ENCODE measurements around the gene UQCC2. TPM values are rescaled to one million over a fixed set of nuclear protein-coding genes. Genes with fewer than 3 reads are reported as not detected.

Gene UQCC2
- total RNA-seq, 1 experiment from 2014 or later = 71.2 TPM

- peak; percentile 62 for TF ChIP-seq CTCF (conservative IDR thresholded peaks at IDR 0.05)
- no peak for TF ChIP-seq EZH2 (IDR thresholded peaks at IDR 0.05; ENCODE audit: low read depth)
- H3K9me3 ChIP-seq (ENCODE audit: insufficient read depth, low read depth) = no peaks in the 10 kb centered on the region
- no TSS peak for BruUV-seq (replicated peaks)
These were observed 9.0 kb downstream of the UQCC2 start for GRCh38 chr6:33702345-33702977.

GRCh38 chr6:33700391-33701050 is 11.0 kb downstream of the UQCC2 start:
- Histone ChIP-seq H3F3A (ENCODE audit: insufficient read depth, low read depth) (peaks cover 66% of the 10 kb centered on the region), H3K9me3 (ENCODE audit: insufficient read depth, low read depth) (no peaks in the 10 kb centered on the region), H2AFZ (no peak overlapping the region), H3K4me3 (no peak overlapping the region), H4K20me1 (ENCODE audit: insufficient read depth) (peaks cover 14% of the 10 kb centered on the region), H3K4me2 (no peak overlapping the region), H3K9me2 (ENCODE audit: insufficient read depth) (no peaks in the 10 kb centered on the region), H3K36me3 (ENCODE audit: low read depth) (peaks cover 8% of the 10 kb centered on the region; the same call in 1 of the 2 replicates), H3K27ac (no peak overlapping the region), H3K27me3 (ENCODE audit: insufficient read depth, low read depth) (no peaks in the 10 kb centered on the region), H3K79me2 (ENCODE audit: low read depth) (no peaks in the 10 kb centered on the region), H3K4me1 (replicated peaks; ENCODE audit: insufficient read depth) (no peaks in the 10 kb centered on the region)
- intact Hi-C loops (cut with micrococcal nuclease; ENCODE audit: unreplicated experiment) = loop anchor here (1.0 to 10.0 kb wide), 3 partner anchors 111 to 856 kb away; partner anchors contain the start of gene PSMB8
- TSS peak; percentile 2 for BruUV-seq (replicated peaks)
- CTCF ChIA-PET = interaction anchor here (0.6 to 1.4 kb wide), 4 partner anchors 111 to 877 kb away, joined by 3 to 12 read pairs (median 4); no protein-coding TSS in a partner anchor
- TF ChIP-seq CTCF (conservative IDR thresholded peaks at IDR 0.05) (peak; percentile 83), EZH2 (IDR thresholded peaks at IDR 0.05; ENCODE audit: low read depth) (no peak)
- POLR2A ChIA-PET (ENCODE audit: unreplicated experiment) = no interaction called here
- DNase-seq = peak; percentile 49 to 69

More at GRCh38 chr6:33702345-33702977, 9.0 kb downstream of the UQCC2 start:
- POLR2A ChIA-PET (ENCODE audit: unreplicated experiment) = interaction anchor here (0.6 kb wide), 2 partner anchors 148 to 367 kb away, joined by 10 to 18 read pairs; no protein-coding TSS in a partner anchor
- no peaks in the 10 kb centered on the region for H3K27me3 ChIP-seq (ENCODE audit: insufficient read depth, low read depth)
- H3F3A ChIP-seq (ENCODE audit: insufficient read depth, low read depth) = peaks cover 56% of the 10 kb centered on the region
- no peaks in the 10 kb centered on the region for H3K4me1 ChIP-seq (replicated peaks; ENCODE audit: insufficient read depth)
- H3K4me3 ChIP-seq = no peak overlapping the region
- H3K79me2 ChIP-seq (ENCODE audit: low read depth) = peaks cover 6% of the 10 kb centered on the region; the same call in 1 of the 2 replicates
- peaks cover 12% of the 10 kb centered on the region; the same call in 1 of the 2 replicates for H3K36me3 ChIP-seq (ENCODE audit: low read depth)
- no peak overlapping the region for H3K4me2 ChIP-seq
- H2AFZ ChIP-seq = no peak overlapping the region
- no peaks in the 10 kb centered on the region for H3K9me2 ChIP-seq (ENCODE audit: insufficient read depth)
- intact Hi-C loops (cut with micrococcal nuclease; ENCODE audit: unreplicated experiment) = loop anchor here (10.0 kb wide), 1 partner anchor 858 kb away; the partner anchor contains the start of gene PSMB8
- no peak overlapping the region for H3K27ac ChIP-seq
- CTCF ChIA-PET = interaction anchor here (0.6 to 1.0 kb wide), 2 partner anchors 60 to 196 kb away, joined by 3 to 4 read pairs; no protein-coding TSS in a partner anchor
- peak in 1 of 2 experiments; percentile 45 for DNase-seq
- peaks cover 11% of the 10 kb centered on the region for H4K20me1 ChIP-seq (ENCODE audit: insufficient read depth)

GRCh38 chr6:33699739-33700138 is 11.8 kb downstream of the UQCC2 start:
- POLR2A ChIA-PET (ENCODE audit: unreplicated experiment) = no interaction called here
- peaks cover 15% of the 10 kb centered on the region for H3K36me3 ChIP-seq (ENCODE audit: low read depth)

More at GRCh38 chr6:33699739-33700138, 11.8 kb downstream of the UQCC2 start:
- Histone ChIP-seq H3K79me2 (ENCODE audit: low read depth) (no peaks in the 10 kb centered on the region), H3K9me3 (ENCODE audit: insufficient read depth, low read depth) (no peaks in the 10 kb centered on the region), H3K27me3 (ENCODE audit: insufficient read depth, low read depth) (no peaks in the 10 kb centered on the region), H3K4me1 (replicated peaks; ENCODE audit: insufficient read depth) (0 out of 2 replicates have a peak, but pooled peaks cover 2% of the 10 kb centered on the region), H3K9me2 (ENCODE audit: insufficient read depth) (no peaks in the 10 kb centered on the region), H3K27ac (no peak overlapping the region), H4K20me1 (ENCODE audit: insufficient read depth) (peaks cover 21% of the 10 kb centered on the region), H3K4me2 (no peak overlapping the region), H3F3A (ENCODE audit: insufficient read depth, low read depth) (peaks cover 69% of the 10 kb centered on the region), H3K4me3 (no peak overlapping the region), H2AFZ (no peak overlapping the region)
- TF ChIP-seq CTCF (conservative IDR thresholded peaks at IDR 0.05) (no peak), EZH2 (IDR thresholded peaks at IDR 0.05; ENCODE audit: low read depth) (no peak)
- DNase-seq = no peak
- no TSS peak for BruUV-seq (replicated peaks)
- CTCF ChIA-PET = interaction anchor here (0.6 to 1.4 kb wide), 4 partner anchors 110 to 877 kb away, joined by 3 to 12 read pairs (median 4); no protein-coding TSS in a partner anchor
- intact Hi-C loops (cut with micrococcal nuclease; ENCODE audit: unreplicated experiment) = loop anchor here (1.0 to 10.0 kb wide), 3 partner anchors 110 to 855 kb away; partner anchors contain the start of gene PSMB8

Measured in PC-9 (cell line).